ENCODE results near the gene B4GAT1. TPM values are rescaled to one million over a fixed set of nuclear protein-coding genes. Genes with fewer than 3 reads are reported as not detected.
"Not testable (repeated sequence)": the region's sequence is repeated elsewhere in the genome, so short reads cannot be mapped to it uniquely, and the experiment has no call there.

B4GAT1 gene
- total RNA-seq, 3 donors from 2014 or later: 6.4 to 10.3 (median 8.0) TPM

DNA sequence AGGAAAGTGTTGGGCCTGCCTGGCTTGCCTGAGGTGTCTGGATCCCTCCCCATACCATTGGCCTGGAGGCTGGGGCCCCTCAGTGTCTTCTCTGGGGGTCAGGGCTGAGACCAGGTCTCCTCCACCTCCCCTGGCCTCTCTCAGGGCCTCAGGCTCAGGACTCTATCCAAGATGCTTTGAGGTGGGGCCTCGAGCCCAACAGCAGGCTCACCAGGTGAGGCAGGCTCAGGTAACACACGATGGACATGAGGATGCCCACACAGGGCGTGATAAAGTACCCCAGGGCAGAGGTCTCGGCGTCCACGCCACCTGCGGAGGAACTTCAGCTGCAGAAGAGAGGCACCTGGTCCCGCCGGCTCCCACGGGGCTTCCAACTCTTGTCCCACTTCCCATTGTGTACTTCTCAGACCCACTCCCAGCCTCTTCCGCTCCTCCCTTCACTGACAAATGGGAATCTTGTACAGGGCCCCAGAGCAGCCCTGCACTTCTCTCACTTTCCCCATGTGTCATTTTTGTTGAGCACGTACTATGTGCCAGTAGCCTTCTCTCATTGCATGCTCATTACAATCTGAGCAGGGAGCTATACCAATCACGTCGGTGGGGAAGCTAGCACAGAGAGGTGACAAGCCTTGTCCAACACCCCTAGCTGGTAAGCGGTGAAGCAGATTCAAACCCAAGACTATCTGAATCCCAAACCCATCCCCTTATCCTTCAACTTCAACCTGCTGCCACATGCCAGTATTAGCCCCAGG is 20.3 kb upstream of the B4GAT1 start:
- ATAC-seq (no peak), DNase-seq (no peak)
- Mint-ChIP-seq H3K36me3 (ENCODE audit: insufficient read depth) (no peaks in the 10 kb centered on the region), H3K27me3 (ENCODE audit: low read depth) (no peaks in the 10 kb centered on the region), H3K4me1 (ENCODE audit: low read depth) (peaks cover 8% of the 10 kb centered on the region), H3K4me3 (no peak overlapping the region), H3K9me3 (no peaks in the 10 kb centered on the region)

DNA sequence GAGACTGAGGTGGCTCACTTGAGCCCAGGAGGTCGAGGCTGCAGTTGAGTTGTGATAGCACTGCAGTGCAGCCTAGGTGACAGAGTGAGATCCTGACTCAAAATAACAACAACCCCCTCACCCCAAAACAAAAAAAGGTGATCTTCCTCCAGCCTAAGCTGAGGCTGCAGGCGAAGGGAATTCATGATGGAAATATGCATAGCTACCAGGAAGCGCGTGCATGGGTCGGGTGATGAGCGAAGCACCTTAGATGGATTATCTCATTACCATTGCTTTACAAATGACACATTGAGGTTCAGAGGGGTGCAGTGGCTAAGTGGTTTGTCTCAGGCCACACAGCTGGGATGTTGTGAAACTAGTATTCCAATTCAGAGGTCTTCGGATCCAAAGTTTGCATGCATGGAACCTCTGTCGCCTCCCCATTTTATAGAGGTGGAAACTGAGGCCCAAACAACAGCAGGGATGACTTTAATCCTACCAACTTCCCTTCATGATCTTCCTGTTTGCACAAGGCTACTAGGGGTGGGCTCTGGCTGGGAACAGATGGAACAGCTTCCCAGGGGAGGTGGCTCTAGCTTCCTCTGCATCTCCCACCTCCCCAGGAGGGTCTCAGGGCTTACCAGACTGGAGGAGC is 19.5 kb upstream of the B4GAT1 start:
- ATAC-seq (no peak), DNase-seq (no peak)
- Mint-ChIP-seq H3K36me3 (ENCODE audit: insufficient read depth) (no peaks in the 10 kb centered on the region), H3K9me3 (no peaks in the 10 kb centered on the region), H3K4me3 (no peak overlapping the region), H3K27me3 (ENCODE audit: low read depth) (no peaks in the 10 kb centered on the region), H3K4me1 (ENCODE audit: low read depth) (peaks cover 6% of the 10 kb centered on the region)

DNA sequence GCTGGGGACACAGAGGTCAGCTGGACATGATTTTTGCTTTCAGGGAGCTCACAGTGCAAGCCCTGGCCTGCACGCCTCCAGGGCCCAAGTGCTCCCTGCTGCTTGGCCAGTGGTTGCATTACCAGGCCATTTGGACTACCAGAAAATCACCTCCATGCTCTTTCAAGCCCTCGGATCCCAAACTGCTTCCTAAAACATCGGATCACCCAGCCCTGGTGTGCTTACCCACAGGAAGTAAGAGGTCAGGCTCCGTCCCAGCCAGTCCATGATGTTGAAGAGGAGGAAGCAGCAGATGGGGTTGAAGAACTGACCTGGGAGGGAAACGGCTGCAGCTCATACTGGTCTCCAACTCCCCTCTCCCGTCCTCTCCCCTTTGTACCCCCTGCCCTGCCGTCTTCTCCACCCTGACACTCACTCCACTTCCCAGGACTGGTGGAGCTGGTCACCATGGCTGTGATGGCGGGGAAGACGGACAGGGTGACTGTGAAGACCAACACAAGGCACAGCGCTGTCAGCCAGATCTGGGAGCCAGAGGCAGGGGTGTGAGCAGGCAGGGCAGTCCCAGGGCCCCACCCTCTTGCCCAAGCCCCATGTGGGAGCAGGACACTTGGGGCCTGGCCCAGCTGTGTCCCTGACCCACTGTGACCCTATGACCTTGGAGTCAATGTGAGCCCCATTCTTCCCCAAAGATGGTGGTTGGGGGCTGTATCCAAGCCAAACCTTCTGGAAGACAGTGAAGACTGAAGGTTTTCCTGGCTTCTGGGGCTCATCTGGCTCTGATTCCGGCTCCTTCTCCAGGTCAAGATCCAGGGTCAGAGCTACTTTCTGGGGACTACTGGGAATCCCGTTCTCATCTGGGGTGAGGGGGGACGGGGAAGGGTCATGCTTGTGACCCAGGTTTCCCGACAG is 18.5 kb upstream of the B4GAT1 start:
- Mint-ChIP-seq H3K27me3 (ENCODE audit: low read depth) (no peaks in the 10 kb centered on the region), H3K4me3 (no peak overlapping the region)
- ATAC-seq: no peak

DNA sequence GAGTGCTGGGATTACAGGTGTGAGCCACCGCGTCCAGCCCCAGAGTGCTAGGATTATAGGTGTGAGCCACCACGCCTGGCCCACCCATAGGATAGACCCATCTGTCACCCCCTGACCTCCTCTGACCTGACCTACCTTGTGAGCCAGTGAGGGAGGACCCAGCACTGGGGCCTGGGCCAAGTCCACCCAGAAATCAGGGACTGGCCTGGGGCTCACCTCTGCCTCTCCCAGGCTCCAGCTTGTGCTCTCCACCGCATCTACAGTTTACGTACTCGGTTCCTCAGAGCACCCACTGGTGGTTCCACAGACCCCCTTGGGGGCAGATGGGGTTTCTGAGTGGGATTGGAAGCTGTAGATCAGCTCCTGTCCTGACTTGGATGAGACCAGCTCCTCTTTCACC is 17.7 kb upstream of the B4GAT1 start:
- H3K4me1 Mint-ChIP-seq (ENCODE audit: low read depth): peaks cover under 1% of the 10 kb centered on the region
- H3K27me3 Mint-ChIP-seq (ENCODE audit: low read depth): no peaks in the 10 kb centered on the region
- H3K4me3 Mint-ChIP-seq: no peak overlapping the region
- no peaks in the 10 kb centered on the region for H3K9me3 Mint-ChIP-seq
- no peak for ATAC-seq
- no peaks in the 10 kb centered on the region for H3K36me3 Mint-ChIP-seq (ENCODE audit: insufficient read depth)
- DNase-seq: no peak

More for the DNA sequence above, 18.5 kb upstream of the B4GAT1 start:
- DNase-seq: no peak
- Mint-ChIP-seq H3K9me3 (no peaks in the 10 kb centered on the region), H3K36me3 (ENCODE audit: insufficient read depth) (no peaks in the 10 kb centered on the region), H3K4me1 (ENCODE audit: low read depth) (peaks cover 6% of the 10 kb centered on the region)

DNA sequence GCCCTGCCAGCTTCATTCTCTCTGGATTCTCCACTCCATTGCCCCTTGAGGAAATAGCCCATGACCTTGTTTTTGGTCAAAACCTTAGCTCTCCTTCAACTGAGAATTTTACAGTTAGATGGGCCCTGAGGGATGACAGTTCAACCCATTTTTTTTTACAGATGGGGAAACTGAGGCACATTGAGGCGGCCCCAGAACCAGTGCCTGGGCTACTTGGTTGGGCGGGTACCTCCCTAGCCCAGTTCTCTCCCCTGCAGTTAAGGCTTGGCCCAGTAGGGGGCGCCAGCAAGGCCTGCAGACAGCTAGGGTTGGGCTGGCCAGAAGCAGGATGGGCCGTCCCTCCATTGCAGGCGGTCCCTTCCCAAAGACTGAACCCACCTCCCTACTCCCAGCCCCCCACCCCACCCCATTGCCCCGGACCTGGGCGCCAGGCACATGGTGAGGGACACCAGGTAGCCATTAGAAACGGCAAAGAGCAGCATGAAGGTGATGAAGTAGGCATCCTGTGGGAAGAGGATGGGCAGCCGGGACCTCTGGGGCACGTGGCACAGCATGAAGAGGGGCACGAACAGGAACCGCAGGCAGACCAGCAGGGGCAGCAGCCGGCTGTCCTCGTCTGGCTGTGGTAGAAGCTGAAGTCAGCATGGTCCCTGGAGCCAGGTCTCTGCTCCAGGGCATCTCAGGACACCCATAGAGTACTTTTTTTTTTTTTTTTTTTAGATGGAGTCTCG is 16.5 kb upstream of the B4GAT1 start:
- H3K9me3 Mint-ChIP-seq: no peaks in the 10 kb centered on the region
- peak; percentile 66 for DNase-seq
- no peaks in the 10 kb centered on the region for H3K27me3 Mint-ChIP-seq (ENCODE audit: low read depth)
- no peaks in the 10 kb centered on the region for H3K4me1 Mint-ChIP-seq (ENCODE audit: low read depth)
- peak; percentile 71 to 76 for ATAC-seq
- no peak overlapping the region for H3K4me3 Mint-ChIP-seq
- no peaks in the 10 kb centered on the region for H3K36me3 Mint-ChIP-seq (ENCODE audit: insufficient read depth)

DNA sequence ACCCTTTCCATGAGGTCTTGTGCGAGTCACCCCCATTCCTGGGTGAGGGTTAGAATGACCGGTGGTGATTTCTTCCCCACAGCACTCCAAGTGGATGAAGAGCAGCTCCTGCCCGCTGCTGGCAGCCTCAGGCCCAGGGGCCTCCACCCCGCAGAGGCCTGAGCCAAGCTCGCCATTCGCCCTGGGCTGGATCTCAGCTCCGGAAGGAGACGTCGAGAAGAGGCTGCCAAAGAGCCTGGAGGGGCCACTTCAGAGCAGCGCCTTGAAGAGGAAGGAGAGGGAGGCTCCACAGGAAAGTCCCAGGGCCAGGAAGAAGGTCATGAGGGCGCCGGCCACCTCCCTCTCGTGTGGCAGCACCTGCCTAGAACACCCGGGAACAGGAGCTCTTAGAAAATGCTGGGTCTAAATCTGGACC is 15.8 kb upstream of the B4GAT1 start:
- H3K36me3 Mint-ChIP-seq (ENCODE audit: insufficient read depth): no peaks in the 10 kb centered on the region
- H3K27me3 Mint-ChIP-seq (ENCODE audit: low read depth): no peaks in the 10 kb centered on the region
- no peak overlapping the region for H3K4me3 Mint-ChIP-seq
- ATAC-seq (no peak), DNase-seq (no peak)
- H3K9me3 Mint-ChIP-seq: no peaks in the 10 kb centered on the region
- no peaks in the 10 kb centered on the region for H3K4me1 Mint-ChIP-seq (ENCODE audit: low read depth)

DNA sequence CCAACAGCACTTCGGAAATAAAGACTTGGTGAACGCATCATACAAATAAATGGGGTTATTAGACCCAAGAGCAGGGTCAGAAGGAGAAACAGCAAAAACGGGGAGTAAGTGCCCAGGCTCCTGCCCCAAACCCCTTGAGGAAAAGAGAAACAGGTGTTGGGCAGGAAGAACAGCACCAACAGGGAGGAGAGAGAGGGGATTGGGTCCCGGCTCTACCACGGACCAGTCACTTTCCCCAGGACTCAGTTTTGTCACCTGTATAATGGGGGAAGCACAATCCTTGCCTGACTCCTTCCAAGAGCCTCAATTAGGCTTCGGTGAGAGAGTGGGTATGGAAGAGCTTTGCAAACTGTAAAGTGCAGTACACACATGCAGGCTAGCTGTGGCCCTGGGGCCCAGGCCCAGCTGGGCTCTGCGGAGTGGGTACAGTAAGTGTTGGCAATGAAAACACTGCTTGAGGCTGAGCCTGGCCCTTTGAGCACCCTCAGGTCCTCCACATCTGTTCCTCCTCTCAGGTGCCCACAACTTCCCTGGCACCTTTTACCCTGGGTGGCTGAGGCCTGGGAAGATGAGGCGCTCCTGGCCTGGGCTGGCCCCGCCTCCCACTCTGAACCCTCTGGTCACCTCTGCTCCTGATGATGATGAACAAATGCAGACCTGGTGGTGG is 15.2 kb upstream of the B4GAT1 start:
- H3K4me3 Mint-ChIP-seq: no peak overlapping the region
- no peaks in the 10 kb centered on the region for H3K36me3 Mint-ChIP-seq (ENCODE audit: insufficient read depth)
- H3K4me1 Mint-ChIP-seq (ENCODE audit: low read depth): no peaks in the 10 kb centered on the region
- H3K27me3 Mint-ChIP-seq (ENCODE audit: low read depth): no peaks in the 10 kb centered on the region
- no peak for DNase-seq
- no peak for ATAC-seq
- H3K9me3 Mint-ChIP-seq: no peaks in the 10 kb centered on the region

DNA sequence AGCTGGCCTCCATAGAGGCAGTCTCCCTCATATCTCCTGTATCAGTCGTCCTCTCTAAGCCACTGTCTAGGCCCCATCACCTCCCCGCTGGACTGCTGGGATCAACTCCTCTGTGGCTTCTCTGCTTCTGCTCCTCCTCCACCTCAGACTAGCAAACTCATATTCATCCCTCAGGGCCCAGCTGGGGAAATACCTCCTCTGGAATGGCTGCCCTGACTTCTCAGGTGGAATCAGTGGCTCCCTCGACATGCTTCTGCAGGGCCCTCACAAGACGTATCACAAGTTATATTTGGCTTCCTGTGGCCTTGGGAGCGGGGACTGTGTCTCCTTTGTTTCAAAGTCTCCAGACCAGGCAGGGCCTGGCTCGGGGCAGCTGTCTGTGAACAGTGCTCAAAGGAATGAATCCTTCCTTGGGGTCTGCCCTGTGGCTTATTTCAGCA is 14.1 kb upstream of the B4GAT1 start:
- Mint-ChIP-seq H3K4me3 (no peak overlapping the region), H3K4me1 (ENCODE audit: low read depth) (no peaks in the 10 kb centered on the region), H3K36me3 (ENCODE audit: insufficient read depth) (no peaks in the 10 kb centered on the region), H3K27me3 (ENCODE audit: low read depth) (no peaks in the 10 kb centered on the region), H3K9me3 (no peaks in the 10 kb centered on the region)
- DNase-seq (no peak), ATAC-seq (no peak)

DNA sequence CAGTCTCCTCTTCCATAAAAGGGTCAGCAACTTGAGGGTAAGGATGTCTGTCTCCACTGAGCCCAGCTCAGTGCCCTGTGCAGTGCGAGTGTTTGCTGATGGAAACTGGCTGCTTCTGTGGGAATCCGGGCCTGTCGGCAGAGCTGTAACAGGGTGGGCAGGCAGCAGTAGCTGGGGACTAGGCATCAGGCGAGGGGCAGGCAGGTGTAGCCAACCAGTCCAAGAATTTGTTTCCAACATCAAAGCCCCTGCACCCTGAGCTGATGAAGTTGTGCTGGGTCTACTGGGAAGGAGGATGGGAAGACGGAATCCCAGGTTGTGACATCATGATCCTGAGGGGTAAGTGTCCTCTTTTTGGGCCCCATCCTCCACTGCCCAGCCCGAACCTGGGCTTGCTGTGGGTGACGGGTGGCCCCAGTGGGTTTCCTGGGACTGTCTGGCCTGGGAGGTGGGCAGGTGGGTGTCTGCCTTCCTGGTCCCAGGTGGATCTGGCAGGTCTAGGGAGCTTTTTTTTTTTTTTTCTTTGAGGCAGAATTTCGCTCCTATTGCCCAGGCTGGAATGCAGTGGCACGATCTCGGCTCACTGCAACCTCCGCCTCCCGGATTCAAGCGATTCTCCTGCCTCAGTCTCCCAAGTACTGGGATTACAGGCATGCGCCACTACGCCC is 13.1 kb upstream of the B4GAT1 start:
- no peaks in the 10 kb centered on the region for H3K27me3 Mint-ChIP-seq (ENCODE audit: low read depth)
- H3K36me3 Mint-ChIP-seq (ENCODE audit: insufficient read depth): no peaks in the 10 kb centered on the region
- ATAC-seq: no peak
- H3K4me1 Mint-ChIP-seq (ENCODE audit: low read depth): no peaks in the 10 kb centered on the region
- H3K4me3 Mint-ChIP-seq: no peak overlapping the region
- H3K9me3 Mint-ChIP-seq: no peaks in the 10 kb centered on the region
- no peak for DNase-seq

DNA sequence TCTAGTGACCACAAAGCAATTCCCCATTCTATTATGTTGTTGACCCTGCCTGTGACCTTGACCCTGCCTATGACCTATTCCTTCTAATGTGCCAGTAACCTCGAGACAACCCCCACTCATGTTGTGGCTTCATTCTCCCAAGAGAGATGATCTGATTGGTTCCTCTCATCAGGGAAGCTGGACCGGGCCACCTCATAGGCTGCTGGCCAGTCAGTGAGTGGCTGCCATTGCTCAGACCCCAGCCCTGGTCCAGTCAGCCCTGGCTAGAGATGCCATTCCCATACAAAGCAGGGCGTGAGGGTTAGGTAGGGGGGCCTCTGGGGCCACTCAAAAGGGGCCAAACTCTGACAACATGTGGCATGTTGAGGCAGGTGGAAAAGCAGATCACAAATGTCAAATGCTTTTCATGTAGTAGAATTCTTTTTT is 12.2 kb upstream of the B4GAT1 start:
- Mint-ChIP-seq H3K9me3 (no peaks in the 10 kb centered on the region), H3K4me3 (no peak overlapping the region), H3K4me1 (ENCODE audit: low read depth) (no peaks in the 10 kb centered on the region), H3K27me3 (ENCODE audit: low read depth) (no peaks in the 10 kb centered on the region), H3K36me3 (ENCODE audit: insufficient read depth) (no peaks in the 10 kb centered on the region)
- ATAC-seq (no peak), DNase-seq (no peak)

DNA sequence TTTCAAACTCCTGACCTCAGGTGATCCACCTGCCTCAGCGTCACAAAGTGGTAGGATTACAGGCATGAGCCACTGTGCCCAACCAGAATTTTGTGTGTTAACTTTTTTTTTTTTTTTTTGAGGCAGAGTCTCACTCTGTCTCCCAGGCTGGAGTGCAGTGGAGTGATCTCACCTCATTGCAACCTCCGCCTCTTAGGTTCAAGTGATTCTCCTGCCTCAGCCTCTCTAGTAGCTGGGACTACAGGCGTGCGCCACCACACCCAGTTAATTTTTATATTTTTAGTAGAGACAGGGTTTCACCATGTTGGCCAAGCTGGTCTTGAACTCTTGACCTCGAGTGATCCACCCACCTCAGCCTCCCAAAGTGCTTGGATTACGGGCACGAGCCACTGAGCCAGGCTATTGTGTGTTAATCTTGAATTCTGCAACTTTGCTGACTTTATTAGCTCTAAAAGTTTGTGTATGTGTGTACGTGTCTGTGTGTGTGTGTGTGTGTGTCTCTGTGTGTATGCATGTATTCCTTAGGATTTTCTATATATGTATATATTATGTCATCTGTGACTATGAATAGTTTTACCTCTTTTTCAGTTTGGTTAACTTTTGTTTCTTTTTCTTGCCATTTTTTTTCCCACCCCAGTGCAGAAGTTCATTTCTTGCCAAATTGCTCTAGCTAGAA is 3.3 kb upstream of the B4GAT1 start:
- not testable (repeated sequence) for H3K4me3 Mint-ChIP-seq; DNase-seq; H3K36me3 Mint-ChIP-seq (ENCODE audit: insufficient read depth); H3K27me3 Mint-ChIP-seq (ENCODE audit: low read depth); ATAC-seq; H3K9me3 Mint-ChIP-seq
- peaks cover 15% of the 10 kb centered on the region for H3K4me1 Mint-ChIP-seq (ENCODE audit: low read depth)

DNA sequence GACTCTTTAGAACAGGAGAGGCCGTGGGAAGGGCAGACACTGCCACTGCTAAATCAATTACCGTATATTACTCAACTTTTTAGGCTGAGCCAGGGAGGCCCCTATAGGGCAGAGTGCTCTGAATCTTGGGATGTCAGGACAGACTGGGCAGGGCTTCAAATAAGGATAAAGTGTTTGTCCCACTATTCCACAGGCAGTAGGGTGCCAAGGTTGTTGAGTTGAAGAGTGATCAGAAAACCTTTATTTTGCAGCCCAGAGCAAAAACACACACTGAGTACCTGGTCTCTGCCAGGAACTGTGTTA is 1.6 kb upstream of the B4GAT1 start:
- H3K27me3 Mint-ChIP-seq (ENCODE audit: low read depth): no peaks in the 10 kb centered on the region
- peaks cover 5% of the 10 kb centered on the region for H3K36me3 Mint-ChIP-seq (ENCODE audit: insufficient read depth)
- H3K4me1 Mint-ChIP-seq (ENCODE audit: low read depth): peaks cover 28% of the 10 kb centered on the region
- peak overlapping the region; percentile 90 for H3K4me3 Mint-ChIP-seq
- ATAC-seq (no peak), DNase-seq (no peak)
- H3K9me3 Mint-ChIP-seq: no peaks in the 10 kb centered on the region
